ENCODE results near the gene OVOL1.
A peak's percentile ranks its signal among the peaks of the same experiment; 100 is the strongest.

The OVOL1 gene

GRCh38 chr11:65778431-65778900 is 8.4 kb upstream of the OVOL1 start:
- no peak for DNase-seq

DNA sequence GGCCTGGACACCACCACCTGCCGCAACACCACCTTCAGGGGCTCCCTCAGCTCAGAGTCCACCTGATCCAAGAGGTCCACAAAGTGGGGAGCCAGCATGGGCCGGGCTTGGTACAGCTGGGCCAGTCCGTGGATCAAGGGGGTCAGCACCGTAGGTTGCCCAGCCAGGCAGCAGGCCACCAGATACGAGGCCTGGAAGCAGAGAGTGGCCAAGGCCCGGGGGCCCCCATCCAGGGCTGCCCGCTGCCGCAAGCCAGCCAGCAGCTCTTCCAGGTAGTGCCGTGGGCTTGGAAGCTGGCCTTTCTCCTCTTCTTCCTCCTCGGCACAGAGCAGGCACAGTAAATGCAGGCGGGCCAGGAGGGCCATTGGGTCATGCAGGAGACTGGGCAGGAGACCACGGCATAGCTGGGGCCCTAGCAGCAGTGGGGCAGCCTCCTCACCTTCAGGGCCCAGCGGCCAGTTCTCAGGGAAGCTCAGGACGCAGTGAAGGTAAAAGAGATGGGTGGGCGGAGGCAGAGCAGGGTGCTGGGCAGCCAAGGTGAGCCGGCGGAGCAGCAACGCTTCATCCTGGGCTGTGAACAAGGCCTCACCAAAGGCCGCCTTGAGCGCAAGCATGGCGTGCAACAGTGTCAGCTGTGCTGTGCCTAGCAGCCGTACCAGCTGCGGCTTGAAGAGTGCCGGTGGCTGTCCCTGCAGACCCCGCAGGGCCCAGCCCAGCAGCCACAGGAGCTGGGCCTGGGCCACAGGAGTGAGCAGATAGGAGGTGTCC is 7.8 kb upstream of the OVOL1 start:
- DNase-seq = no peak

DNA sequence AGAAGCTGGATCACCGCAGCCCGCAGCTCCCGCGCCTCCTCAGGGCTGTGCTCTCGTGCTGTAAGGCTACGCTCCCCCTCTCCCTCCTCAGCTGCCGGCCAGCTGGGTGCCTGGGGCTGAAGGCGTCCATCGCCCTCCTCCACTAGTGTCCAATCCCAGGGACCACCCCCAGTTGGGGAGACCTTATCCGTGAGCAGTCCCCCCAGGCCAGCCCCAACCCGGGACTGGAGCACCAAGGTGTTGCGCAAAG is 7.3 kb upstream of the OVOL1 start:
- DNase-seq = no peak

DNA sequence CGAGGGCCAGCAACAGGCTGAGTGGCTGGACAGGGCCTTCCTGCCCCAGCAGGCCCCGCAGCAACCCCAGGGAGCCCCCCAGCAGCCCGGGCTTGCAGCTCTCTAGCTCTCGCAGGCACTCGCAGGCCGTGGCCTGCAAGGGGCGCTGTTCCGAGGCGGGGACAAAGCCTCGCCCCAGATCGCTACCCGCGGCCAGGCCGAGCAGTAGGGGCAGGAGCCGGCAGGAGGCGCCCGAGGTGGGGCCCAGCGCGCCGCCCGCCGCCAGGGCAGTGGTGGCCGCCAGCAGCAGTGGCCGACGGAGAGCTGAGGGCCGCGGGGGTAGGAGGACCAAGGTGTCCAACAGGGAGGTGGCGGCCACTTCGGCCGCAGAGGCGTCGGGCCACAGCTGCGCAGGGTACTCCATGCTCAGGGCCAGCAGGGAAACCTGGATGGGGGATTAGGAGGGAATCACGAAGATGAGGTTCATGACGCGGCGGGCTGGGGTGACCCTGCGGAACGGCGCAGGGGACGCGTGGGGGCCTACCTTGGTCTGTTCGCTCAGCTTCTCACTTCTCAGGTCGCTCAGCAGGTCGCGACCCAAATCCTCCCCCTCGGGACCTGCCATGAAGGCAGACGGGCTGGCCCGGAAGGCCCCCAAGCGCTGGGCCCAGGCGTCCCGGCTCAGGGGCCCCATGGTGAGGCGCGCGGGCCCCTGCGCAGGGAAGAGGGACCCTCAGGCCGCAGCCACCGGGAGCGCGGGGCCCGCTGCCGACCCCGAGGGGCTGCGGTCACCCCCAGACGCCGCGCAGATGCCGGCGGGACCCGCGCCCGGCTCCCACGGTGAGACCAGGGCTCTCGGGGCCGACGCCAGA is 6.7 kb upstream of the OVOL1 start:
- DNase-seq = peak; percentile 92

GRCh38 chr11:65780770-65781151 is 6.1 kb upstream of the OVOL1 start, which contains the start of gene AP5B1:
AP5B1 (minus strand) TSS chr11:65780976; CDS start chr11:65780591, 385 bp downstream.
- DNase-seq = peak; percentile 75

DNA sequence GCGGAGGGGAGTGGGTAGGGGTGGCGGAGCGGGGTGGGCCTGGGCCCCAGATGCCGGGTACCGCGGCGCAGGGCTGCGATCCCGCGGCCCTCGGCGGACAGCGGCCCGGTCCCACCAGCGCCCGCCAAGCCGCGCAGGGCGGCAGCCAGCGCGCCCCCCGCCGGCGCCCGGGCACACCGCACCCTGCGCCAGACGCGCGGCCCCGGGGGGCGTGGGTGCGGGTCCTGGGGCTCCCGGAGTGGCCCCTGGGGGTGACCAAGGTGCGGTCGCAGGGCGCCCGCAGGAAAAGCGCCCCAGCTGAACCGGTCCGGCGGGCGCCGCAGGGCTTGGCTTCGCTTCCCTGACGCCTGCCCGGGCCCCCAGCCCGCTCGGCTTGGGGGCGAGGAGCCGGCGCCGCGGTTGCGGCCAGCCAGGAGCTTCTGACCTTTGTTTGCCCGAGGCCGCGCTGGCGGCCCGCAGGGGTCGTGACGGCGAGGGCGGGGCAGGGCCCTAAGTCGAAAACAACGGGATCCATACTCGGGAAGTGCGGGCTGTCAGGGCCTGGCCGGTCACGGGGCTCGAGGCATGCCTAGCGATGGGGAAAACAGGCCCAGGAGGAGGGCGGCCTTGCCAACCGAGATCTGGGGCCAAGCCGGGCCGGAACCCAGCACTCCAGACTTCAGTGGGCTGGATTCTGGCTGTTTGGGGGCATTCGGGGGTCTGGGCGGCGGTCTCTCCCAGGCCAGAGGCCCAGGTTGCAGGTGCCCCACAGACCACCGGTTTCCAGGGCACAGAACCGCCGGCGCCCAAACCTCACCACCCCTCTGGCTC is 5.5 kb upstream of the OVOL1 start:
- no peak for DNase-seq

GRCh38 chr11:65781962-65782815 is 4.7 kb upstream of the OVOL1 start:
- DNase-seq = no peak

GRCh38 chr11:65782816-65783228 is 4.0 kb upstream of the OVOL1 start:
- DNase-seq = no peak

GRCh38 chr11:65785319-65786007 is 1.4 kb upstream of the OVOL1 start:
- no peak for DNase-seq

DNA sequence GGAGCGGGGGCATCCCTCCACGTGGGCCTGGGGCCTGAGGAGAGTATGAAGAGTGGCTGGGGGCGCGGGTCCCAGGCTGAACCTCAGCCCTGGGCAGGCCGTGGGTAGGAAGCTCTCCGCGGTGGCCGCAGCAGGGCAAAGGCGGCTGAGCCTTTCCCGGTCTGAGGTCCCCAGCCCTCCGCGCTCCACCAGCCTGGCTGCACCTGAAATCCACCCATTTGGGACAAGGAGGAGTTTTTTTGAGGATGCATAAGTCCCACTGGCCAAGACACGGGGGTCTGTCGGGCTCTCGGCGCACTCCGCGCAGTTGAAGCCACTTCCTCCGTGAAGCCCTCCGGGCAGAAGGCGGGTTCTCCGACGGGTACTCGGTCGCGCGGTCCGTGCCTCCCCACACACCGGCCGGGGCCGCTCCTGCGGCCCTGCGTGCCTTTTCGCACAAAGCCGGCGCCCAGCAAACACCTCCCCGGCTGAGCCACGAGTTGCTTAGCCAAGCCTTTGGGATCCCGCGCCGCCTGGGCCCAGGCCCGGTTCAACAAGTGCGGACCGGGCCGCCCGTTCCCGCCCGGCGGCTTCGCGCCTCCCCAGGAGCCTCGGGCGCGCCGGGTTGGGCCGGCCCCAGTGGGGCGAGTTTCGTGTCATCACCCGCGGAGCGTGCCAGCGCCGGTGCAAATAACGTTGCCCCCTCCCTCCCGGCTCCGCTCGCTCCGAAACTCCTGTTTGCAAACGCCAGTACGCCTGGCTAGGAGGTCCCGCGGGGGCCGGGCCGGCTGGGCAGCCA is 666 bp upstream of the OVOL1 start:
- DNase-seq = no peak

DNA sequence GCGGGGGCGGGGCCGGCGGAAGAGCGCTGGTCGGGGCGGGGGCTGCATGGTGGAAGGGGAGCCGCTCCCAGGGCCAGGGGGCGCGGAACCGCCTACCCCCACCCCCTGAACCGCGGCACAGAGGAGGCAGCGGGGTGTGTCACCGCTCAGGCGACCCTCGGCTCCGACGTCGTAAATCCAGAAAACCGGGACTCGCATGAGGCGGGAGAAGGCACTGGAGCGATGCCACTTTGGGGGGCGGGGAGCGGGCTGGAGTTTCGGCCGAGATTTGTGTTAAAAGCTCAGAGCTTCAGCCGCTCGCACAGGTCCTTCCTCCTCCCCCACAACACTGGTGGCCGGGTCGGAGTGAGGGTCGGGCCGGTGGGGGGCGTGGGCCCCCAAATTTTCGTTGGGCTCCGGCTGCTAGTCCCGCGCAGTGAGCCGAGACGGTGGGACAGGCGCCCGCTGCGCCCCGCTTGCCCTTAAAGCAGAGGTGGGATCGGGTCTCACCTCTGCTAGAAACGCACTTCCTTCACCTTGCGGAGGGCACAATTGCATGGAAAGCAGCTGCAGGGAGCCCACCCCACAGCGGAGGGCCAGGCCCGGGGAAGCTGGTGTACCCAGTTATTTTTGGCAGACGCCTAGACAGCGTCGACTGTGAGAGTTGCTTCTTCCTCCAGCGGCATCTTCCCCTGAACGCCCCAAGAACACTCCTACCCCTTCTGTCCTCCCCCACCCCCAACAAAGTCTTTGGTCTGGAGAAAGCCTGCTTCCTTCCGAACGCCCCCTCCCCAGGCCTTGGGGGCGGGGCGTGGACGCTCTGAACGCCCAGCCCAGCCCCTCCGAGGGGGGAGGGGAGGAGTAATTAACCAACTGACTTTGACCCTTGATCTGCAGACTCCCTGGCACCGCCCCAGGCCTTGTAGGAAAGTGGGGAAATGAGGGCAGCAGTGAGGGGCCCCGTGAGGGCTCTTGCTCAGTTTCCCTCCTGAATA is 1.1 kb downstream of the OVOL1 start:
- DNase-seq = no peak

- DNase-seq = no peak
These were observed 2.0 kb downstream of the OVOL1 start for GRCh38 chr11:65788821-65789220.

DNA sequence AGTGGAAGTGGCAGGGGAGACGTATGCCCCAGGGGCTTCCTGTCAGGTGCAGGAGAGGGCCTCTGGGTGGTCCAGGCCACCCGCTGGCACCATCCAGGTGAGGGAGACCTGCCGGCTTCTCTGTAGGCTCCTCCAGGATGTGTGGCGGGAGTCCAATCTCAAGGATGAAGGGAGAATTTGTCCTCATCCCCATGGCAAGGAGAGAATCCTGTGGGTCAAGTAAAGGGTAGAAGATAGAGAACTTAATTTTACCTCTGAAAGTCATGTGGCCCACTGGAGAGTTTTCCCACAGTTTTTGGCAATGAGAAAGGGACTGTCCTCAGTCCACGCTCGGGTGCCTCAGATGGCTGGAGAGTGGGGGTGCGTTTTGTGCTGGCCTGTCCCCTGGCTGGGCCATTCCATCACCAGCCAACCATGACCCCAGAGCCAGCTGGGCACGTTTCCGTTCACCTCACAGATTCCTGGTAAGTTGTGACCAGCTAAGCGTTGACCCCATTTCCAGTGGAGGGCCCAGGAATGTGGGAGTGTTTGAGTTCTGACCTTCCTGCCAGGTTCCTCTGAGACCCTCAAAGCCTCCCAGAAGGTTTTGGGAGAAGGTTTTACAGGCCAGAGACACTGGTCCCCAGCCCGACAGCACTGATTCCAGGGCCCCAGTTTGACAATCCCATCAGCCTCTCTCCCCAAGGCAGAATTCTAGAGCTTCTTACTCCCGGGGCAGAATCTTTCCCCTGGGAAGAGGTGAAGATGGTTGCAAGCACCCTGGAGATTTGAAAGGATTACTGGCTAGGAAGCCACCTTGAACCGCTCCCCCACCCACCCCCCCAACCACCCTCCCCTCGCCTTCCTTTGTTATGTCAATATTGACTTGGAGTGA is 2.6 kb downstream of the OVOL1 start:
- DNase-seq = no peak

DNA sequence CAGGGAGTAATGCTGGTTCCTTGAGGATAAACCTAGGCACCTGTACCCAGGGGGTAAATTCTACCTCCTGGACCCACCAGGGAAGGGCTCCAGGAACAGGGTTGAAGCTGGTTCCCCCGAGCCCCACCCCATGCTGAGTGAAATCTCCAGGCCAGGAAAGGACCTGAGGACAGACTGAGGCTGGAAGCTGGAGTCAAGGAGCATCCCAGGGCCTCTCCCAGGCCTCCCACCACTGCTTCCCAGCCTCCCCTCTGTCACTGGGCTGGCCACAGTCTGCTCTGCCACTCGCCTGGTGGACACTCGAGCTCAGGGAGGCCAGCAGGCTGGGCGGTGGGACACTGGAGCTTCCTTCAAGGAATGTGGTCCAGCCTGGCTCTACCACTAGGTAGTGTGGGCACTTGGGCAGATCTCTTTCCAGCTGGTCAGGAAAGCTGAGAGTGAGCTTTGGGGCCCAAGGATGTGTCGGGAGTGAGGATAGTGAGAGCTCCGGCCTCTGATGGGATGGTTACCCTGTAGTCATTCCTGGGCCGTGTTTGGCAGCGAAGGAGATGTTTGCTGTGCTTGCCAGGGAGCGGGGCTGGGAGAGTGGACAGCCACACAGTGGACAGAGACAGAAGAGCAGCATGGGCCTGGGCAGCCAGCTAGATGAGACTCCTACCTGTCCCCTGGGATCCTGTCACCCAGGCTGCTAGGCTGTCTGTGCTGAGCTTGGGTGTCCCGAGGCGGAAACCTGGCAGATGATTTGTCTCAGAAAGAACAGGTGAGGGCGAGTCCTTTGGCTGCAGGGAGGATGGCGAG is 3.4 kb downstream of the OVOL1 start:
- no peak for DNase-seq

- no peak for DNase-seq
These were observed 4.2 kb downstream of the OVOL1 start for GRCh38 chr11:65790902-65791650.

DNA sequence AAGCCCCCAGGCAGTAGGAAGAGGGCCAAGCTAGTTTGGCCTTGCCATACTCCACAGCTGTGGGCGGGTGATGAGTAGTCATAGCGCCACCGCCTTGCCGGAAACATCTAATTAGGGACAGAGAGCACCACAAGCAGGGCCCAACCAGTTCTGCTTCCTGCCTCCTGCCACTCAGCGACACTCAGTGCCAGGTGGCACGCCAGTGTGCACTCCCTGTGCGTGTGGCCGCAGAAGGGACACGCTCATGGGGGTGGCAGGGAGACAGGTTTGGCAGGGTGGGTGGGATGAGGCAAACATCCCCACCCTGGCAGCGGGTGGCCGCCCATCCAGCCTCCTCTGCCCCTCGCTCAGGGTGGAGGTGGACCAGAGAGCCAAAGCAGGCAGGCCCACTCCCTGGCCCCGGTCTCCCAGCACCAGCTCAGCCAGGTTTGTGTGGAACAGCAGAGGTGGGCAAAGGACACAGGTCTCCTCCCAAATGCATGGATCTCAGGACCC is 4.9 kb downstream of the OVOL1 start:
- peak; percentile 59 for DNase-seq

DNA sequence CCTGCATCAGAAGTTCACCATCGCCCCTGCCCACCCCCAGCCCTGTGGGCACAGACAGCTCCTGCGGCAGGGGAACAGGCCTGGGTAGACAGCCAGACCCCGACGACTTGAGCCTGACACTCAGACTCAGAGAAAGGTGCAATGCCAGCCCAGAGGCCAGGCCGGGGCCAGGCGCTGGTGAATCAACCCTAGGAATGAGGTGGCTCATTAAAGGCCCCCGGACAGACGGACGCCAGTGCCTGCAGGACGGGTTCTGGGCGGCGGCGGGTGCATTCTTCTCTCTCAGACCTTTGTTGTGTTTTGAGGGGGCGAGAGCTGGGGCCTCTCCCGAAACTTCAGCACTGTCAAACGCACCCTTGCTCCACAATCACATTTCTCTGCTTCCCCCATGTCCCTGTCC is 5.6 kb downstream of the OVOL1 start:
- DNase-seq = no peak
